Measurements from ENCODE around the gene CAVIN4. TPM values are rescaled to one million over a fixed set of nuclear protein-coding genes. Genes with fewer than 3 reads are reported as not detected.
A peak's percentile ranks its signal among the peaks of the same experiment; 100 is the strongest.

CAVIN4 gene
- total and polyA plus RNA-seq, 2 donors (not counting 3 experiments of a cell fraction or from before 2014, with no cell fraction given): 0.61 to 3.1 TPM

DNA sequence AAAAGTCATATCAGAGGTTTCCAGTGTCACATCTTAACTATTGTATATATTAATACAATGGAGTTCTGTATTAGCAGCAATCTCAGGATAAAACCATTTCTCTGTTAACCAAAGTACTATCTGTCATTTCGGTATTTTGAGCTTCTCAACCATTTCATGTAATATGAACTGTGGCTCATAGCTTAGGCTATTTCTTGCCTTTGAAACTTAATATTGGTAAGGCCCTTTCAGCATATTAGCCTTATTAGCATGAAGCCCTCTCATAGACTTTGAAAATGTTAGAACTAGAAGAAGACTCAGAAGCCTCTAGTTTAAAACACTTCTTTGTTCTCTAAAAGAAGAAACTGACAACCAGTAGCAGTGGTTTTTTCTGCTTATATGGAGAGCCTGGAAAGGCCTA is 731 bp downstream of the CAVIN4 start:
- Histone ChIP-seq H3K4me2 (ENCODE audit: insufficient read depth, low read length) (peak overlapping the region; percentile 36), H3K27ac (ENCODE audit: insufficient read depth, low read depth, low read length) (no peak overlapping the region), H4K20me1 (replicated peaks; ENCODE audit: control insufficient read depth, extremely low read depth, insufficient read depth, low read length) (no peaks in the 10 kb centered on the region), H3K9me3 (replicated peaks; ENCODE audit: control insufficient read depth, insufficient read depth, low read length) (no peaks in the 10 kb centered on the region), H2AFZ (ENCODE audit: low read depth, low read length) (no peak overlapping the region), H3K9me1 (replicated peaks; ENCODE audit: control insufficient read depth, extremely low read depth, insufficient read depth, low read length) (no peaks in the 10 kb centered on the region), H3K4me3 (replicated peaks in 1 of 3; ENCODE audit: insufficient read depth in 1 of 3, low read depth in 1 of 3, low read length in 3 of 3) (no peak overlapping the region), H3K36me3 (ENCODE audit: control insufficient read depth in 2 of 2, extremely low read depth in 1 of 2, insufficient read depth in 2 of 2, low read length in 2 of 2) (no peaks in the 10 kb centered on the region), H3K79me2 (ENCODE audit: control insufficient read depth, insufficient read depth, low read length) (no peaks in the 10 kb centered on the region), H3K27me3 (ENCODE audit: control insufficient read depth in 2 of 2, insufficient read depth in 2 of 2, low read length in 2 of 2) (no peaks in the 10 kb centered on the region), H3K9ac (replicated peaks; ENCODE audit: extremely low read depth, insufficient read depth, low read length) (no peak overlapping the region), H3K4me1 (ENCODE audit: control insufficient read depth, extremely low read depth, insufficient read depth, low read length) (peaks cover 4% of the 10 kb centered on the region)
- FAIRE-seq (no peak), DNase-seq (ENCODE audit: low read depth, low spot score) (no peak)
- ChIA-PET CTCF (interaction anchor here (1.1 to 1.2 kb wide), 2 partner anchors 62 to 254 kb away, joined by 3 read pairs; no protein-coding TSS in a partner anchor), POLR2A (no interaction called here)
- dilution Hi-C loops (cut with MboI; ENCODE audit: extremely low pct_ligation_motif_present, low sequenced_read_pairs) (no loop called here), intact Hi-C loops (cut with micrococcal nuclease) (no loop called here)
- TF ChIP-seq JUN (IDR thresholded peaks at IDR 0.05; ENCODE audit: borderline replicate concordance, insufficient read depth, insufficient read length, low read depth) (no peak), CTCF (IDR thresholded peaks at IDR 0.05; ENCODE audit: extremely low read depth in 1 of 2, insufficient read depth in 1 of 2, low read depth in 1 of 2, low read length in 2 of 2) (no peak), FOS (IDR thresholded peaks at IDR 0.05; ENCODE audit: borderline replicate concordance, insufficient read depth, low read length) (no peak), GATA2 (IDR thresholded peaks at IDR 0.05; ENCODE audit: insufficient read depth, insufficient read length, low read depth, low read length) (no peak), EZH2 (IDR thresholded peaks at IDR 0.05; ENCODE audit: borderline replicate concordance, low read depth, low read length, severe bottlenecking) (no peak)
- TF ChIP-seq, protein P1, sequence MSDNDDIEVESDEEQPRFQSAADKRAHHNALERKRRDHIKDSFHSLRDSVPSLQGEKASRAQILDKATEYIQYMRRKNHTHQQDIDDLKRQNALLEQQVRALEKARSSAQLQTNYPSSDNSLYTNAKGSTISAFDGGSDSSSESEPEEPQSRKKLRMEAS (IDR thresholded peaks at IDR 0.05; ENCODE audit: insufficient read depth, insufficient read length): no peak
- no TSS peak for BruUV-seq (replicated peaks)
